GM18870 (cell line): Measurements from ENCODE around the gene HAUS2.

Experiments used
- ATAC-seq: cut with Tn5 transposase; IDR thresholded peaks from one replicate; pipeline ENCODE4 v1.9.1; 2021; ENCODE audit warnings: moderate library complexity; ENCODE audit not compliant: unreplicated experiment

HAUS2 gene

GRCh38 chr15:42605796-42606195, 57.2 kb downstream of the HAUS2 start:
- ATAC-seq = no peak

GRCh38 chr15:42608110-42608531, 59.5 kb downstream of the HAUS2 start:
- ATAC-seq = peak; percentile 53

- ATAC-seq = no peak
Observed at GRCh38 chr15:42608752-42609488, 60.3 kb downstream of the HAUS2 start.

- no peak for ATAC-seq
Observed at GRCh38 chr15:42611532-42611931, 62.9 kb downstream of the HAUS2 start.

- ATAC-seq = no peak
Observed at GRCh38 chr15:42612367-42612912, 63.8 kb downstream of the HAUS2 start.

GRCh38 chr15:42616107-42616506, 67.5 kb downstream of the HAUS2 start:
- no peak for ATAC-seq
